Measurements from ENCODE around the gene ASTN2.

DNA sequence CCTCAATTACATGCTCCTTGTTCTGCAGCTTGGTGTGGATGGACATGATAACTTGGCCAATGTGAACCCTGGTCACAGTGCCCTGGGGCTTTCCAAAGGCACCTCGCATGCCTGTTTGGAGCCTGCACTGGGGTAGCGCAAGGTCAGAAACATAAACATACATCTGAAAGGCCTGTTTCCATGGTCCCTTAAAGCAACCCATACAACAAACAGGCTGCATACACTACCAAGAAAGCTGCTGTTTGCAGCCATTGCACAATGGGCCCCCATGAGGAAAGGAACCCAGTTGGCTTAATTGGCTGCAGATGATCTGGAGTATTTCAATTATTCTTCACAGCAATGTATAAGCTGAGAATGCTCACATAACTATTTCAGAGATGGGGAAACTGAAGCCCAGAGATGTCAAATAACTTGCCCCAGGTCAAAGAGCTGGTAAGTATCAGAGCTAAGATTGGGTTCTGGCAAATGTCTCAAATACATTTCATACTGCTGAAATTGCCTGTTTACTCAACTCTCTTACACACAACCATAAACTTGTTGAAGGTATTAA, 233.9 kb downstream of the ASTN2 start:
- TF ChIP-seq, protein P1, sequence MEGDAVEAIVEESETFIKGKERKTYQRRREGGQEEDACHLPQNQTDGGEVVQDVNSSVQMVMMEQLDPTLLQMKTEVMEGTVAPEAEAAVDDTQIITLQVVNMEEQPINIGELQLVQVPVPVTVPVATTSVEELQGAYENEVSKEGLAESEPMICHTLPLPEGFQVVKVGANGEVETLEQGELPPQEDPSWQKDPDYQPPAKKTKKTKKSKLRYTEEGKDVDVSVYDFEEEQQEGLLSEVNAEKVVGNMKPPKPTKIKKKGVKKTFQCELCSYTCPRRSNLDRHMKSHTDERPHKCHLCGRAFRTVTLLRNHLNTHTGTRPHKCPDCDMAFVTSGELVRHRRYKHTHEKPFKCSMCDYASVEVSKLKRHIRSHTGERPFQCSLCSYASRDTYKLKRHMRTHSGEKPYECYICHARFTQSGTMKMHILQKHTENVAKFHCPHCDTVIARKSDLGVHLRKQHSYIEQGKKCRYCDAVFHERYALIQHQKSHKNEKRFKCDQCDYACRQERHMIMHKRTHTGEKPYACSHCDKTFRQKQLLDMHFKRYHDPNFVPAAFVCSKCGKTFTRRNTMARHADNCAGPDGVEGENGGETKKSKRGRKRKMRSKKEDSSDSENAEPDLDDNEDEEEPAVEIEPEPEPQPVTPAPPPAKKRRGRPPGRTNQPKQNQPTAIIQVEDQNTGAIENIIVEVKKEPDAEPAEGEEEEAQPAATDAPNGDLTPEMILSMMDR (IDR thresholded peaks at IDR 0.05), result no peak
- no peak for TF ChIP-seq POLR2A (IDR thresholded peaks at IDR 0.05)

All from testis (tissue), 2 donors.